Stimulated activated CD8-positive, alpha-beta memory T cell treated with anti-CD3 and anti-CD28 coated beads, Interleukin-7, amount 100 ng/mL, for 4 hours (primary cell): ENCODE results near the gene NYAP2.

Experiments used
- DNase-seq, 2 donors: peaks; one replicate each; pipeline ENCODE4 v3.0.0-alpha.2; 2020; ENCODE audit warnings: low read depth in 2 of 2

Gene NYAP2

GRCh38 chr2:225399504-225399903 is at the start of gene NYAP2:
Gene NYAP2 (plus strand): TSS chr2:225399710. CDS start chr2:225408881, 9,171 bp downstream.
- no peak for DNase-seq

DNA sequence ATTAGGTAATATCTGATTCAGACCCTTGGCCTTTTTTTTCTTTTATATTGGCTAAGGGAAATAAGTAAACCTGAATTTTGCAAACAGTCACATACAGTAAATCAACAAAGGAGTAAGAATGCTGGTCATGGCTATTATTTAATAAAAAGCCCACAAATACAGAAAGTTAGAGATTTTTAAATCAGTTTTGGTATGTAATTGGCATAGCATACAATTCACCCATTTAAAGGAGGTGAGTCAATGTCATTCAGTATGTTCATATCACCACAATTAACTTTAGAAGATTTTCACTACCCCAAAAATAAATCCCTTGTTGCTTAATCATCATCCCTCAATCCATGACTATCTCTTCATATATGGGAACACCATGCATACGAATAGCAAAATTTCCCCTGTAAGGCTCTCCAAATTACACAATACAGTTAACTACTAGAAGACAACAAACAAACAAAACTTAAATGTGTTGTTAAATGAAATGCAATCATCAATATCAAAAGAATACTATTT is 45.9 kb upstream of the NYAP2 start:
- no peak for DNase-seq

- DNase-seq, result no peak
Observed at GRCh38 chr2:225354281-225354774, 45.2 kb upstream of the NYAP2 start.

DNA sequence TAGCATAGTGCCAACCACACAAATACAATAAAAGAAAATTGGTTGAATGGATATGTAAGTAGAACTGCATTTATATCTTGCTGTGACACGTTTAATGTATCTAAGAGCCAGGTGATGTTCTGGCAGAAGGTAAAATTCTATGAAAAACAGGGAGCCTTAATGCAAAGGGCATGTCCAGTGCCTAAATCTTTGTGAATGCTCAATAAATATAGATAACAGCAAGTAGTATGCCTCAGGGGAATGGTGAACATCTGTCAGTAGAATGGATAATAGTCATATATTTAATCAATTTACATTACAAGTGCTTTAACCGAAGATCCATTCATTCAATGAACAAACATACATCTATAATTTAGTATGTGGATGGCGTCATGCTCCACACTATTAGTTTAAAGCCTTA is 43.7 kb upstream of the NYAP2 start:
- no peak for DNase-seq

DNA sequence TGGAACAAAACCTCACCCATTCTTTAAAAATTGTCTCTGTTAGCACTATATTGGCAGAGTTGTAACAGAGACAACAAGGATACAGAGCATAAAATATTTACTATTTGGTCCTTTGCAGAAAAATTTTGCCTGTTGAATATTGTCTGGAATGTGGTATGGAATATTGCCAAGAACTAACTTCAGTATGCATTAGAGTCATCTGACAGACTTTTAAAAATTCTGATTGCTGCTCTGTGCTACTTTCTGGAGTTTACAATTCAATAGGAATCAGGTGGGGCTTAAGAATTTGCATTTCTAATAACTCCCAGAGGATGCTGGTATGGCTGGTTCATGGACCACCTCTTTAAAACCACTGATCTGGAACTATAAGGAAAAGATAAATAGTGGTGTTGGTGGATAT is 32.8 kb upstream of the NYAP2 start:
- DNase-seq, result no peak

DNA sequence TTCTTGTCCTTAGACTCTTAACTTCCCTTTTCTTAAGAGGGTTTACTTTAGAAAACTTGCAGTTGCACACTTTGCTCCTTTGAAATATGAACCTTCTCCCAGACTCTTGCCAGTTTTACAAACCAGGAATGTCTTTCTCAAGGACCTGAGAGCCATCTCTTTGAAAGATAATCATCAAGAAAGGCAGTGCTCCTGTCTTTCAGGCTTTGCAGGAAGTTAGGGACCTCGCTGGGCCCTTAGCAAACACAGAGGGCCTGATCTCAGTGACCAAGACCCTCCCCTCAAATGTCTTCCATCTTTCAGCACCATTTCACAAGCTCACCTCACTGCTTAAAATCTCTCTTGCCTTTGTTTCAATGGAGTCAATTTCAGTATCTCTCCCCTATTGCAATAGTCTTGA is 32.0 kb upstream of the NYAP2 start:
- DNase-seq, result no peak

DNA sequence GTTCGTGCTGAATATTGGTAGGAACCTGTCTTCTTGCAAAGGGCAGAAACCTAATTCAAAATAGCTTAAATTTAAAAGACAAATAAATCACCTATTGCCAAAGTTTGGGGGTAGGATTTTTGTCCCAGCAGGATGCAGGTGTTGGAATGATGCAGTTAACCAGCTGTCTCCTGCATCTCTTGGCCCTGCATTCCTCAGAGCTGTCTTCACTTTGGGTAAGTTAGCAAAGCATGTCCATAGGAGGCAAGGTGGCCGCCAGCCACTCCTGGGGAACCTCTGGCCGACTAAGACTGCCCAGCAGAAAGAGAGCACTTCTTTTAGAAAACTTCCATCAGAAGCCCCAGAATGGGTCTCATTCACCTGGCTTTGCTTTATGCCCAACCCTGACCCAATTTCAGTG is 20.5 kb upstream of the NYAP2 start:
- no peak for DNase-seq

GRCh38 chr2:225379856-225380255 is 19.7 kb upstream of the NYAP2 start:
- DNase-seq, result no peak

DNA sequence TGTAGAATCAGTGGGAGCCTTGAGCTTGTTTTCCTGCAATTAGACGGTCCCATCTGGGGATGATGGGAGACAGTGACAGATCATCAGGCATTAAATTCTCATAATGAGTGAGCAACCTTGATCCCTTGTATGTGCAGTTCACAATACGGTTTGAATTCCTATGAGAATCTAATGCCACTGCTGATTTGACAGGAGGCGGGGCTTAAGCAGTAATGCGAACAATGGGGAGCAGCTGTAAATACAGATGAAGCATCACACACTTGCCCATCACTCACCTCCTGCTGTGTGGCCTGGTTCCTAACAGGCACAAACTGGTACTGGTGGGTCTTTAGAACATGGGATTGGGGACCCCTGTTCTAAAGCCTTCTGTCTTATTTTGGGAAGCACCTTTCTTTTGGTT is 17.9 kb upstream of the NYAP2 start:
- no peak for DNase-seq

DNA sequence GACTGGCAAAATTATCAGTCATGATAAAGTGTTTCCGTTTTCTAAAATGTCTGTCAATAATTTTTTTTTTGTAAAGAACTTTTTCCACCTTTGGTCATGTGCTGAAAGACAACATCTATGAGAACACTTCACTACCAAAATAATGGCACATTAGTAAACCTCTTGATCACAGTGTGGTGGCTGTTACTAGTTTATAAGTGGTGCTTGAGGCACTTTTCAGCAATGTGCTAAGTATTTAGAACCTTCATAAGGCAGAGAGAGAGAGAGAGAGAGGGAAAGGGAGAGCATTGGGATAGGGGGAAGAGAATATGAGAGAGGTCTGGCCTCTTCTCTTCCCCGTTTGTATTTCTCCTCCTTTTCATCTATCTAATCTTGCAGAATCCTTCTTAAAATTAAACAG is 1.1 kb upstream of the NYAP2 start:
- no peak for DNase-seq

GRCh38 chr2:225400060-225400511 is 576 bp downstream of the NYAP2 start:
- DNase-seq, result no peak

DNA sequence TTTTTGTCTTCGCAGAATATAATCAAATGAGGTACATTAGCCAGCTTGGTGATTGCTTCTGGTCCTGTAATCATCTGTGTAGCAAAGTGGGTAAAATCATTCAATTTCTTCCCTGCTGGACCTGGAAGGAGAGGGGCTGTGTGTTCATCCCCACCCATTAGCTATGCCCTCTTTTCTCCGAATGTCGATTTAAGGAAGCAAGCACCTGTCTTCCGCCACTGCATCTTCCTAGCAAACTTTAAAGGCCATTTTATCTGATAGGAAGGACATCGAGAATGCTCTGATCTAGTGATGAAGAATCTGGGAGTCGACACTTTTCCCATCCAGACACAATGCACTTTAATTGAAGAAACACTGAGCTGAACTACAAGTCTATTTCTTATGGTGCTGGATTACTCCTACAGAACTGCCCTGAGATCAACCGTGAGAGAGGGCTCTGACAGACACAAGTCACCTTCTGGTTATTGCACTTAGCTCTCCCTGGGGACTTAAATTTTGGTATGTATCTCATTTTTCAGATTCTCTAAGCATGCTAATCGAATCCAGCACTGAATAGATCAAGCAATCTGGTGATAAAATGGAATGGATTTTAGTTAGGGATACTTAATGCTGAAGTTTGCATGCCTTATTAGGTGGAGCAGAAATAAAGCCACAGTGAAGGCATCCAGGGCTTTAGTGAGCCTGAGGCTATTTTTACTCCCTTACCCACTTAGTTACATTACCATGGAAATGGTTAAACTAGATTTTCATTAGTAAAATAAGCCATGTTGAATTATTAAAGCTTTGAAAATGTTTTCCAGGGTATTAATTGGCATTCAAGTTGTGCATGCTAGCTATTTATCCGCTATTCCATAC is 1.3 kb downstream of the NYAP2 start:
- DNase-seq, result no peak

DNA sequence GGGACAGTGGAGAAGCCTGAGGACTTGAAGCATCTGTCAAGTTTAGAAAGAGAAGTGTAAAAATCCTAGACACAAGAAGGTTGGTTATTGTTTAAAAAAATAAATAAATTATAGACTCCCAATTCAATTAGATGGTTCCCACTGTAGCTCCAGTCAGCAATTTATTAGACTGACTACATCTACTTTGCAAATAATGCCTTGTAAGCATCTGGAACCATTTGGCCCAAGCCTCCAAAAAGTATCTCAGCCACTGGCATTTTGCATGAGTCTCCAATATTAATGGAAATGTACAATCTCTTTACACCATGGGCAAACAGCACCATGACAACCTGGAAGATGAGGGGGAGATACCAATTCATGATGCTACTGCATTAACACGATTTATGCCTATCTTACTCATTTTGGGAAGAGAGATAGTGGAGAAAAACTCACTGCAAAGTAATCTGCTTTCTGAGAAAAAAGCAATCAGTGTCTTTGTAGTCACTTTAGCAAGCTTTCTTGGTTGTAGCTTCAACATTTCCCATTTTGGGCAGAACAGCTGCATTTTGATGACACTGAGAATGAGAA is 2.8 kb downstream of the NYAP2 start:
- no peak for DNase-seq

DNA sequence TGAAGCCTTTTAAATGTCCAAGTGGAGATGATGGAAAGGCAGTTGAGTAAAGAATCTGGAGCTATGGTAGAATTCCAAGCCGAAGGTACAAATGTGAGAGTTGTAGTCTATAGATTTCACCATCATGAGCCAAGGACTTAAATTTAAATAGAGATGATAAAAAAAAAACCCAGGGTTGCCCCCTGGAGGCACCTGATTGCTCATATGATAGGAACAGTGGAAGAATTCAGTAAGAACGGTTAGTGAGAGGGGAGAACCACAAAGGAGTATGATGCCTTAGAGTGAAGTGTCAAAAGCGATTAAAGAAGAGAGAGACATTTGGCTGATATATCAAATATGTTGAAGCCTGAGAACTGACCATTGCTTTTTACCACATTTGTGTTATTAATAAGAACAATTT is 11.9 kb downstream of the NYAP2 start:
- DNase-seq, result no peak

DNA sequence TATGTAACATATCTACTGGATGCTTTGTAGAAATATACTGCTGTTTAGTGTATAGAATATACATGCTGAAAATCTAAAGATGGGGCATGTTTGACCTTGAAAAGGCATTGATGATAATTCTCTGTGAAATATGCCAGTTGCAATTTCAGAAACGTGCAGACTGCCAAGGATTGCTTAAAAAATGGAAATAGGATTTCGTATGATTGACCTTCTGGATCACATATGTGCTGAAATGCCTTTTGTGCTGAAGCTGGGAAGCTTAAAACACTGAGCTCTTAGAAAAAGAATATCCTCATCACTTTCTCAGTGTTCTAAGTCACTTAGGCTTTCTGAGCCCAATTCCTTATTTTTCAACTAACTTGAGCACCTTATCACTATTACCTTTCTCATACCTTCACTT is 14.3 kb downstream of the NYAP2 start:
- no peak for DNase-seq

GRCh38 chr2:225414902-225415301 is 15.4 kb downstream of the NYAP2 start:
- no peak for DNase-seq

DNA sequence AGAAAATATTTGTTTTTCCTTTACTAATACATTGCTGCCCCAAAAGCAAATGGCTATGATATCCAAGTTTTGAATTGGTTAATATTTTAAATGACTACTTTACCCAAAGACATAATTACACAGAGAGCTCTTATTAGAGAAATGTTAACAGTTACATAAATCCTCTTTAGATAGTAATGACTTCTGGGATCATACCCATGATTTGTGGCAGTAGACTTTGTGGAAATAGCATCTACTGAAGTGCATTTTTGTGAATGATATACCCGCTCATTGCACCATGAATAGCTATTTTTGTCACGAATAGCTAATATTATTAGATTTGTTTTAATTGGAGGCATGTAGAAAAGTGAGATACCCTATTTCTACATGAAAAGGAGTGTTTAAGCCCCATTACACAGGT is 15.8 kb downstream of the NYAP2 start:
- no peak for DNase-seq

DNA sequence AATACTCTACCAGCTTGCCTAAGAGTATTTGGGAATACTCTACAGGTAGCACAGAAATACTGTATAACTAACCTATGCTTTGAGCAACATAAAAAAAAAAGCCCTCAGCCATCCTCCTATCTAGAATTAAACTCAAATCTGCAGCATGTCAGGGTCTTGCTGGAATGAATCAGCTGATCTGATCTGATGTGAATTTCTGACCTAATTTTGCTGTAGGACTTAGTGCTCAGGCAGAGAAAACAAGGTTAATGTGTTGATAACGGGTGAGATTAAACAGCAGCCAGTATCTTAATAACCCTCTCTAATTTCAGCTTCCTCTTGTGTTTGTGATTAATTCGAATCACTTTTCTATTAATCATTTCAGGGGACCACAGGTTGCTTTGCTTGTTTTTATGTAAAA is 16.3 kb downstream of the NYAP2 start:
- DNase-seq, result no peak

GRCh38 chr2:225416616-225417367 is 17.3 kb downstream of the NYAP2 start:
- DNase-seq, result no peak

DNA sequence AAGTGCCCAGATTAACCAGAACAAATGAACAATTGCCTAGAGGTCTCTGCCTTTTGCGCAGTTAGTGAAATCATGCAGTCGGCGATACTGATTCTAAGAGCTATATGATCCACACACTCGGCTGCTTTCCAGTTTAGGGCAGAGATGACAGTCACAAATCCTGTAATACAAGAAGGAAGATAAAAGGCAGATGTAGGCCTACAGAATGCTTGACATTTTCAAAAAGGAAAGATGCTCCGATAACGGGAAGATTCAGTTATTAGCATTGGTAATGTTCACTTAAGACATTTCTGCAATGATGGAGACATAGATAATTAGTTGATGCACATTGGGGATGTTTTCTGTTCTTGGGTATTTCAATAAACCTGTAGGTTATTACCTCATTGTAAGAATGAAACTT is 19.5 kb downstream of the NYAP2 start:
- DNase-seq, result no peak

DNA sequence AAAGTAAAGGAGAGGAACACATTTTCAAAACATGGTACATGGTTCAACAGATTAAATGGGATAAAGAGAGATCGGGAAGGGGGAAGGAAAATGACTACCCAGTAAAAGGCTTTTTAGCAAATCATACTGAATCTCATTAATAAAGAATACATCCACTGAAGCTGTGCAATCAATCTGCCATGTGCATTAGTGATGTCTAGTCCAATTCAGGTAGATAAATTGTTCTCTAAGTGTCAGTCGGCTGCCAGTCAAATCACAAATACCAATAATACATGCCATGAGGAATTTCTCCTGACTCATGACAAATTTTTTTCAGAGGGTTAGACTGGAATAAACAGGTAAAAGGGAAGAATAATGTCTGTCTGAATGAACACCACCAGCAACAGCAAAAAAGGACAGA is 22.6 kb downstream of the NYAP2 start:
- no peak for DNase-seq

DNA sequence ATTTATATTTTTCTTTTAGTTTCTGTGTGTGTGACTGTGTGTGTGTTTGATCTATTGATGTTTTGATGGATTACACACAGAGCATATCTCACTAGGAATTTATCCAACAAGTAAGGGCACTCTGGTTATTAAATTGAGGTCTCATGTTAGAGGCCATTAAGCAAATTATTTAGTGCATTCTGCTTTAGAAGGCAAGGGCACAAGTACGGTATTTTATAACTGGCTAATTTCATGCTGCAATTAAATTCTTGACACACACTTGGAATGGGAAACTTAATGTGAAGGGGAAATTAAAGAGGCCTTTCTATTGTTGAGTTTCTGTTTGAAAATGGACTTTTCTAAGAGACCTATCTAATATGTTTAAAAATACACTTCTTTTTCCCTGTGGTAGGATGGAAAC is 25.8 kb downstream of the NYAP2 start:
- no peak for DNase-seq
